GM21723 (cell line): ENCODE data around the gene SLC7A5.
"Not testable (repeated sequence)": the region's sequence is repeated elsewhere in the genome, so short reads cannot be mapped to it uniquely, and the experiment has no call there.

Experiments used
- ATAC-seq: cut with Tn5 transposase; IDR thresholded peaks from one replicate; pipeline ENCODE4 v1.9.1; 2021; ENCODE audit warnings: mild to moderate bottlenecking, moderate library complexity; ENCODE audit not compliant: unreplicated experiment

SLC7A5 gene

GRCh38 chr16:87888346-87888745, 19.0 kb upstream of the SLC7A5 start:
- not testable (repeated sequence) for ATAC-seq

DNA sequence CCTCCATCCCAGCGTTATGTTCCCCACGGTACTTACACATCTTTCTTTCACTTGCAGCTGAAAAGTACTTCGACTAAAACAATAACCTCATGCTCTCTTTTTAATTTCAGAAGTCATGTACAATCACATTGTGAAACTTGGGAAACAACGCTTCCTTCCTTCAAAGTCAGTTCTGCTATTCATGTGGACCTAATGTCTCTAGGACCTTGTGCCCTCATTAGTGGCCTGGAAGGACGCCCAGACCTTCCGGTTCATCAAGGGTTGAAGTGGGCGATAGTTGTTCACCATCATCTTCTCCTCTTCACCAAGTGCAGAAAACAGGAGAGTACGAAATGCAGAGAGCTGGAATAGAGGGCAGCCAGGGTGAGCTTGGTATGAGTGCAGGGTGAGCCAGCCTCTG, 18.6 kb upstream of the SLC7A5 start:
- not testable (repeated sequence) for ATAC-seq

DNA sequence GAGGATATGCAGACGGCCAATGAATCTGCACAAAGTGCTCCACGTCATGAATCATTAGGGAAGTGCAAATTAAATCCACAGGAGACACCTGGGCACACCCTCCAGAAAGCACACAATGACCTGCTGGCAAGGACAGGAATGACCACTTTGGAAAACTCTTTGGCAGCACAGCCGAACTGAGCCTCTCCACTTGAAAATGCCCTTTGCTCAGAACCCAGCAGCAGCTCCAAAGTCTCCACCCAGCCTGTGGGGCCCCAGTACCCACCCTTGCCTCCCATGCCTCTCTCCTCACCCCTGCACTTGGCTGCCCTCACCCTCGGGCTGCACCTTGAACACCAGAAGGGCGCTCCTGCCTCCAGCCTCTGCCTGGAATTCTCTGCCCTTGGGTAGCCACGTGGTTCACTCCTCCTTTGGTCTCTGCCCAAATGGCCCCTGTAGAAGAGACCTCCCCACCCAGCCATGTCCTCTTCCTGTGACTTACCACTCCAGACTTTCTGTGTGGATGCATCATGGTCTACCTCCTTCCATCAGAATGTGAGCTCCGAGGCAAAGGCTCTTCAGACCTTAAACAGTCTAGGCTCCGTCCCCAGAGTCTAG, 16.2 kb upstream of the SLC7A5 start:
- not testable (repeated sequence) for ATAC-seq

DNA sequence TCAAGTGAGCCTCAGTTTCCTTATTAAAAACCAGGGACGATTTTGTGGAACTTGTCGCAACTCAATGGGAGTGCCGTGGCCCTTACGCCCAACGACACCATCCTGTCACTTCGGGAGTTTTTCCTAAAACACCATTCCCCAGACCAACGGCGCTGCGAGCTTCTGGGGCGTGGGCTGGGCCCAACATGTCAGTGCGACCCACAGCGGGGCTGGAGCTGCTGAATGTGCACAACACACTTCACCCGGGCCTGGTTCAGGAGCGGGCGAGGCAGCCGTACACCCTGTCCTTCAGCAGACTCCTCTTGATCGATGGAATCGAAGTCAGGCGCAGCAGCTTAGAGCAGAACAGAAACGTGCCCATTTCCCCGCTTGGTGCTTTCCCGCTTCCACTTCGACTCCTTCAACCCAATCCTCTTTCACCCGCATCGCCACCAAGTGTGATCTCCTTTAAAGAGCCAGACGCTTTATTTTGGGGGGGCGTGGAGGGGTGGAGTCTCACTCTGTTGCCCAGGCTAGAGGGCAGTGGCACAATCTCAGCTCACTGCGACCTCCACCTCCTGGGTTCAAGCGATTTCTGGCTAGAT, 13.2 kb upstream of the SLC7A5 start:
- ATAC-seq: no peak

- ATAC-seq: no peak
These were observed 12.3 kb upstream of the SLC7A5 start for GRCh38 chr16:87881324-87882200.

DNA sequence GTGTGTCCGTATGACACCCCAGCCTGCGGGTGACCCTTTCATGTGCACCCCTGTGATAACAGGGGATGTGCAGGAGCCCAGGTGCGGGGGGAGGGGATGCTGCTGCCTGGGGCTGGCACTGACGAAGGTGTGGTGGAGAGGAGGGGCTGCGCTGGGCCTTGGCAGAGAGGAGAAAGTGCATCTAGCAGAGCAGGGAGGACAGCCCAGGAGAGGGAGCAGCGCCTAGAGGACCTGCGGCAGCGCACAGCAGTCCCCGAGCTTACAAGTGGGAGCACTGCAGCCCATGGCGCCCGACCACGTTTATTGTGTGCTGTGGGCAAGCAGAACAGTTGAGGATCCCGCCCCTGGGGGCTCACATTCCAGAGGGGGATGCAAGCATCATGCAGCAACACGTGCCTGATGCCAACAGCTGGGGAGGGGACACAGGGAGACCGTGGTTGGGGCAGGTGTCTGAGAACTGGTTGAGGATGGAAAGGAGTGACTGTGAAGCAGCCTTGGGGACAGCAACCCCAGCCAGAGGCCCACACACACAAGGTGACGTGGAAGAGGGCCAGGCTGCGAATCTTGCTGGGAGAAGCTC, 10.9 kb upstream of the SLC7A5 start:
- ATAC-seq: no peak

GRCh38 chr16:87879411-87880013, 10.2 kb upstream of the SLC7A5 start:
- not testable (repeated sequence) for ATAC-seq

GRCh38 chr16:87878704-87879103, 9.4 kb upstream of the SLC7A5 start:
- no peak for ATAC-seq

- ATAC-seq: no peak
These were observed 8.7 kb upstream of the SLC7A5 start for GRCh38 chr16:87877942-87878507.

GRCh38 chr16:87874639-87875427, 5.5 kb upstream of the SLC7A5 start:
- no peak for ATAC-seq

- ATAC-seq: not testable (repeated sequence)
These were observed 1.3 kb upstream of the SLC7A5 start for GRCh38 chr16:87870418-87871291.

DNA sequence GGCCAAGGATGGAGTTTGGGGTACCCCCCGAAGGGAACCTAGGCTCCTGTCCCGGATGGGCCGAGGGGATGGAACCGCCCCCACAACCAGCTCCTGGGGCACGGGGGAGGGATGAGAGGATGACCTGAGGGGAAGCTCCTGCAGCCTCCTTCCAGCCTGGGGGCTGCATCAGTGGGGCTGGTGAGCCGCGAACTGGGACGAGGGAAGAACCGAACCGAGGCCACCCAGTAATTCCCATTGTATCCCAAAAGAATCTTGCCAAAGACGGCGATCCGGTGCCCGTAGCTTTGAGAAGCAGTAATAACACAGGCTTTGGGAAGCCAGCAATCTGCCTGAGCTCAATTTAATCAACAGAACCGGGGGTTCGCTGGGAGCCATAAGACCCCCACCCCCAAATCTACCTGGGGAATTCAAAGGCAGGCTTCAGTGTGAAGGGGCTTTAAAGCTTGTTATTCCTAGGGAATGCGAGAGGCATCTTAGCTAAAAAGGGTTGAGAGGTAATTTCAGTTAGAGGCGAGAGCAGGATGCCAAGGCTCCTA, 641 bp upstream of the SLC7A5 start:
- not testable (repeated sequence) for ATAC-seq

DNA sequence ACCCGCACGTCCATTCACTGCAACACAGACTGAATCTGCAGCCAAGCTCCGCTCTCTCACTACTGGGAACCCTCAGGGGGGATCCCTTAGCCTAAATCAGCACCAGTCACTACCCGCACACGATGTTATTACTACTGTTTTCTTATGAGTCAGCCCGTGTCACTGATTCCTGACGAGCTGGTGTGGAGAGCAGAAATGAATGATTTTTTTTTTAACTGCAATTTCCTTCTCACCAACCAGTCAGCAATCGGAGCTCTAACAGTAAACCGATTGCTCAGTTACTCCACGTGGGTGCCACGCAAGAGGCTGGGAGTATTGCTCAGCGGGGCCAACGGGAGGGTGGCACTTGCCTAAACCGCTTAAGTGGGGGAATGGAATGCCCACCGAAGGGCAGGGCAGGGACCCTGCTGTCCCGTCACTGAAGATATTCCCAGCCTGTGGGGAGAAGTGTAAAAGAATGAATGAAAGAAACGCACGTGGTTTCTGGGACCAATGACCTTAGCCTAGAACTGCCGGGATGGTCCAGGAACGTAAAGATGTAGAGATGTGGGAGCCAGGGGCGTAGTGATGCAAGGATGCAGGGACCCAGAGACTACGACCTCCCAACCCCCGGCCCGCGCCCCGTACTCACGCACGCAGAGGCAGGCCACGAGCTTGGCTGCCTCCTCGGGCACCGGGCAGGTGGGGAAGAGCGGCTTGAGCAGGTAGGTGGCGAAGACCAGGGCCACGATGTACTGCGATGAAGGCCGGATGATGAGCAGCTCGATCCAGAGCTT, 865 bp downstream of the SLC7A5 start:
- peak; percentile 29 for ATAC-seq

DNA sequence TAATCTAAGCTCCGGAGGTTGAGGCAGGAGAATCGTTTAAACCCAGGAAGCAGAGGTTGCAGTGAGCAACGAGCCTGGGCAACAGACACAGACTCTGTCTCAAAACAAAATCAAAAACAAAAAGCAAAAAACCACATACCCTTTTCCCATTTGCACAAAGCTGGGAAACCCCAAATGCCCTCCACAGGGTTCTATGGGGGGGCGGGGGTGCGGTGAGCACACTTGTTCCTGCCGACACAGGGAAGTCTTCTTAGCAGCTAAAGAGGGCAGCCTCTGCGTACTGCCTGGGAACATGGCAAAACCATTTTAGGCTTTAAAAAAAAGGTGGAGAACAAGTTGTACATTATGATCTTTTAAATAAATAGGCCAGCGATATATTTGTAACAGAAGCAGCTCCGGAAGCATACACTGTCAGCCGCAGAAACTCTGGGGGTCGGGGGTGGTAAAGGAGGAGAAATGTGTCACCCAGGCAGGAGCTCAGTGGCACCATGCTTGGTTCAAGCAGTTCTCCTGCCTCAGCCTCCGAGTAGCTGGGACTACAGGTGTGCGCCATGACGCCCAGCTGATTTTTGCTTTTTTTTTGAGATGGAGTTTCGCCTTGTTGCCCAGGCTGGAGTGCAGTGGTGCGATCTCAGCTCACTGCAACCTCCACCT, 3.3 kb downstream of the SLC7A5 start:
- not testable (repeated sequence) for ATAC-seq

DNA sequence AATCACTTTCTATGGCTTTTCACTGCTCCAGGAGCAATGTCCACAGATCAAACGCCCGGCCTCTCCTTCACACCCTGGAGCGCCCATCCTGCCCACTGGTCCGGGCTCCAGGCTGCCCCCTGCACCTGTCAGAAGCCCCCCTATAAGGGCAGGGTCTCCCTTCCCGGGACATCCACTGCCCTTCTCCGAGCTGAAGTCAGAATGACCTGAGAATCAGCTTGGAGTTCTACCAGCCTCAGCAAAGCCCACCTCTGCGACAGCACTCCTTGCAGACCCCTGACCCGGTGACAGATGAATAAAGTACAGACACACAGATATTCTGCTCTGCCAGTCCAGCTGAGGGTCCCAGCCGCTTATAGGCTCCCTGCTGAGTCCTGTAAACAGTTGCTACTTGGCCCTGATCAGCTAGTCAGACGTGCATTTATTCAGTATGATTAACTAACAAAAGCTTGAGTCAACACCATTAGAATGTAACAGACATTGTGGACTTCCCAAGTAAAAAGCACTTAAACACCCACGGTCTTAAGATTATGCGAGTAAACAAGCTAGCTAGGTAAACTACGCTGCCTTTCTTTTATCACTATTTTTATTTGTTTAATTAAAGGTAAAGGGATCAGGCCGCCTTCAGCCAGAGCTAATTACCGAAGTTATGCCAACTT, 4.8 kb downstream of the SLC7A5 start:
- no peak for ATAC-seq

GRCh38 chr16:87863327-87863635, 6.0 kb downstream of the SLC7A5 start:
- not testable (repeated sequence) for ATAC-seq
